ENCODE results near the gene CDHR2. TPM values are rescaled to one million over a fixed set of nuclear protein-coding genes. Genes with fewer than 3 reads are reported as not detected.
"Not testable (repeated sequence)": the region's sequence is repeated elsewhere in the genome, so short reads cannot be mapped to it uniquely, and the experiment has no call there.

CDHR2 gene
- total RNA-seq, 4 donors from 2014 or later: 0.15 to 0.19 (median 0.15) TPM; not detected in 1

GRCh38 chr5:176545388-176545736 lies 3.8 kb upstream of the CDHR2 start:
- TF ChIP-seq CTCF (IDR thresholded peaks at IDR 0.05) (no peak), POLR2A (IDR thresholded peaks at IDR 0.05) (no peak)
- no peak for DNase-seq (ENCODE audit: low spot score in 2 of 2)
- WGBS, 2 donors: 95 to 97% methylated on average over 6 of the region's 6 CpGs
- intact Hi-C loops (cut with DNase I; ENCODE audit: low total_unique reads): no loop called here
- no peak overlapping the region for H3K4me3 ChIP-seq (ENCODE audit: low read depth, poor library complexity, severe bottlenecking)

- no peak for DNase-seq (ENCODE audit: low spot score in 2 of 2)
- intact Hi-C loops (cut with DNase I; ENCODE audit: low total_unique reads): no loop called here
- TF ChIP-seq POLR2A (IDR thresholded peaks at IDR 0.05): no peak
- TF ChIP-seq CTCF (IDR thresholded peaks at IDR 0.05): no peak
- 71 to 73% methylated on average over 5 to 13 of the region's 13 CpGs for WGBS, 2 donors
- no peak overlapping the region for H3K4me3 ChIP-seq (ENCODE audit: low read depth, poor library complexity, severe bottlenecking)
Measured at GRCh38 chr5:176545737-176546509, 3.2 kb upstream of the CDHR2 start.

- WGBS, 2 donors: 51 to 62% methylated on average over 8 of the region's 8 CpGs
- DNase-seq (ENCODE audit: low spot score in 2 of 2): no peak
- TF ChIP-seq POLR2A (IDR thresholded peaks at IDR 0.05) (no peak), CTCF (IDR thresholded peaks at IDR 0.05) (no peak)
- intact Hi-C loops (cut with DNase I; ENCODE audit: low total_unique reads): no loop called here
- no peak overlapping the region for H3K4me3 ChIP-seq (ENCODE audit: low read depth, poor library complexity, severe bottlenecking)
Measured at GRCh38 chr5:176547802-176548201, 1.3 kb upstream of the CDHR2 start.

- no peak for DNase-seq (ENCODE audit: low spot score in 2 of 2)
- no peak overlapping the region for H3K4me3 ChIP-seq (ENCODE audit: low read depth, poor library complexity, severe bottlenecking)
- TF ChIP-seq POLR2A (IDR thresholded peaks at IDR 0.05) (no peak), CTCF (IDR thresholded peaks at IDR 0.05) (no peak)
- 84 to 91% methylated on average over 7 of the region's 7 CpGs for WGBS, 2 donors
- intact Hi-C loops (cut with DNase I; ENCODE audit: low total_unique reads): no loop called here
Measured at GRCh38 chr5:176549871-176550270, 729 bp downstream of the CDHR2 start.

- H3K4me3 ChIP-seq (ENCODE audit: low read depth, poor library complexity, severe bottlenecking): no peak overlapping the region
- intact Hi-C loops (cut with DNase I; ENCODE audit: low total_unique reads): no loop called here
- DNase-seq (ENCODE audit: low spot score in 2 of 2): no peak
- WGBS, 2 donors: 64 to 80% methylated on average over 8 to 15 of the region's 16 CpGs
- no peak for TF ChIP-seq CTCF (IDR thresholded peaks at IDR 0.05)
- no peak for TF ChIP-seq POLR2A (IDR thresholded peaks at IDR 0.05)
Measured at GRCh38 chr5:176550275-176550831, 1.2 kb downstream of the CDHR2 start.

GRCh38 chr5:176550937-176551336 lies 1.8 kb downstream of the CDHR2 start:
- 82 to 87% methylated on average over 11 of the region's 11 CpGs for WGBS, 2 donors
- H3K4me3 ChIP-seq (ENCODE audit: low read depth, poor library complexity, severe bottlenecking); intact Hi-C loops (cut with DNase I; ENCODE audit: low total_unique reads); DNase-seq (ENCODE audit: low spot score in 2 of 2): not testable (repeated sequence)

Data from lower leg skin (tissue), 4 donors.